GM10248 (cell line): ENCODE results near the gene FCHO1.
"Not testable (repeated sequence)": the region's sequence is repeated elsewhere in the genome, so short reads cannot be mapped to it uniquely, and the experiment has no call there.

ENCODE experiments used
- CTCF ChIA-PET: fragments of 300-600 bp; sonication (Branson Sonifier 250); formaldehyde crosslinking; extraction: SDS; loops from one replicate; lab custom pipeline; 2021; ENCODE audit warnings: antibody characterized with exemption; lab: Yijun Ruan, JAX
- POLR2A ChIA-PET: fragments of 350-650 bp; sonication (Branson Sonifier 250); formaldehyde crosslinking; extraction: SDS; loops from one replicate; lab custom pipeline; 2020; ENCODE audit warnings: antibody characterized with exemption; lab: Yijun Ruan, JAX
- DNase-seq: peaks from one replicate; pipeline ENCODE4 v3.0.0; 2012; ENCODE audit errors: extremely low spot score
- TF ChIP-seq, protein P1 (sequence below): IDR thresholded peaks from 2 replicates; pipeline ENCODE4 v1.5.1; 2012; ENCODE audit warnings: mild to moderate bottlenecking, low read depth; ENCODE audit errors: extremely low read depth, missing control alignments, control extremely low read depth

FCHO1 gene

DNA sequence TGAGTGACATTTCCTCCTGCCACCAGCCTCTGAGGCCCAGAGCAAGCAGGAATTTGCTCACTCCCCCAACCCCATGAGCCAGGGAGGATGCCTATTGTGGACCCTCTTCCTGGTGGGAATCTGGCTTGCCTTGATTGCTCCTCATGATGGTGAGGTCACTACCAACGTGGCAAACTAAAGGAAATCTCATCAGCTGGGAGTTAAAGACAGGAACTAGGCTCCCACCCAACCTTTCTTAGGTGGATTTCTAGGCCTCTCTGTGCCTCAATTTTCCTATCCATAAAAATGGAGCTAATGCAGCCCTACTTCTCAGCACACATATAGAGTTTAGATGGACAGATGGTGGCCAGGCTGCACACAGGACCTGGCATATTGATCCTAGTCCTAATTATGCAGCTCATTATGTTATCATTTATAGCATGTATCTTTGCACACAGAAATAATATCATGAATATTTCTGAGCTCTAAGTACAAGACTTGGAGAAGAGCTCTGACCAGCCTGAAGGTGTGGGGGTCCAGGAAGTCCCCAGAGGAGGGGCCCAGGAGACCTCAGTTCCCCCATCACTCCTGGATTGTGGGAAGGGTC is 45.7 kb downstream of the FCHO1 start:
- TF ChIP-seq, protein P1, sequence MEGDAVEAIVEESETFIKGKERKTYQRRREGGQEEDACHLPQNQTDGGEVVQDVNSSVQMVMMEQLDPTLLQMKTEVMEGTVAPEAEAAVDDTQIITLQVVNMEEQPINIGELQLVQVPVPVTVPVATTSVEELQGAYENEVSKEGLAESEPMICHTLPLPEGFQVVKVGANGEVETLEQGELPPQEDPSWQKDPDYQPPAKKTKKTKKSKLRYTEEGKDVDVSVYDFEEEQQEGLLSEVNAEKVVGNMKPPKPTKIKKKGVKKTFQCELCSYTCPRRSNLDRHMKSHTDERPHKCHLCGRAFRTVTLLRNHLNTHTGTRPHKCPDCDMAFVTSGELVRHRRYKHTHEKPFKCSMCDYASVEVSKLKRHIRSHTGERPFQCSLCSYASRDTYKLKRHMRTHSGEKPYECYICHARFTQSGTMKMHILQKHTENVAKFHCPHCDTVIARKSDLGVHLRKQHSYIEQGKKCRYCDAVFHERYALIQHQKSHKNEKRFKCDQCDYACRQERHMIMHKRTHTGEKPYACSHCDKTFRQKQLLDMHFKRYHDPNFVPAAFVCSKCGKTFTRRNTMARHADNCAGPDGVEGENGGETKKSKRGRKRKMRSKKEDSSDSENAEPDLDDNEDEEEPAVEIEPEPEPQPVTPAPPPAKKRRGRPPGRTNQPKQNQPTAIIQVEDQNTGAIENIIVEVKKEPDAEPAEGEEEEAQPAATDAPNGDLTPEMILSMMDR, result no peak
- DNase-seq, result no peak
- POLR2A ChIA-PET, result interaction anchor here (0.5 to 0.7 kb wide), 3 partner anchors 15 to 1466 kb away, joined by 3 to 8 read pairs (median 5); no protein-coding TSS in a partner anchor
- CTCF ChIA-PET, result interaction anchor here (0.6 to 1.3 kb wide), 4 partner anchors 12 to 301 kb away, joined by 3 to 5 read pairs (median 4); partner anchors contain the start of gene CCDC124

DNA sequence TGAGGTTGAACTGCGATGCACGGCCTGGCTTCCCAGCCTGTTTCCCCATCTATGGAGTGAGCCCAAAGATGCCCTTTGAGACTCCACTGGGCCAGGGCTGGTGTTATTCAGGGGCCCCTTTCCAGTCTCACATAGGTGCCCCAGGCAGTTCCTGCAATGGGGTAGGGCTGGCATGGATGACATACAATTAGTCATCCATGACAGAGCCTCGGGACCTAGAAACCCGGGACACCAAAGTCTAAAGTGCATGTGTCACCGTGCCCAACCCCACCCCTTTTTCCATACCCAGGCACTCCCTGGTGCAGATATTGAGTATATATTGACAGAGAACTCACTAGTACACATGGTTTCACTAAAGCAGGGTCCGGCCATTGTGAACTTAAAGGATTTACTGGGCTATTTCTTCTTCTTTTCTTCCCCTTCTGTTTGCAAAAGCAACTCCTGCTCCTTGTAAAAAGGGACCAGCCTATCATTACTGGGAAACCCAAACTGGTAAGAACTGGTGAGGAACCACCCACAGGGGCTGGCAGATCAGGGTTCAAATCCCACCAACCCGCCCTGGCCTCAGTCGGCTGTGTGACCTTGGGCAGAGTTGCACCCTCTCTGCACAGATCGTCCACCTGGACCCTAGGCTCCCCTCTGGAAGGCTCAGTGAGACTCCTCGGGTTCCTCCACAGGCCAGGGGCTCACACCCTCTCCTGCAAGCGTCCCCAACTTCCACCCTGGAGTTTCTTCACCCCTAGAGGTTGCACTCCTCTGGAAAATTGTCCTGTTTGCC is 46.3 kb downstream of the FCHO1 start:
- TF ChIP-seq, protein P1, result no peak
- DNase-seq, result no peak
- CTCF ChIA-PET, result interaction anchor here (0.6 to 1.3 kb wide), 4 partner anchors 13 to 302 kb away, joined by 3 to 5 read pairs (median 4); partner anchors contain the start of gene CCDC124

DNA sequence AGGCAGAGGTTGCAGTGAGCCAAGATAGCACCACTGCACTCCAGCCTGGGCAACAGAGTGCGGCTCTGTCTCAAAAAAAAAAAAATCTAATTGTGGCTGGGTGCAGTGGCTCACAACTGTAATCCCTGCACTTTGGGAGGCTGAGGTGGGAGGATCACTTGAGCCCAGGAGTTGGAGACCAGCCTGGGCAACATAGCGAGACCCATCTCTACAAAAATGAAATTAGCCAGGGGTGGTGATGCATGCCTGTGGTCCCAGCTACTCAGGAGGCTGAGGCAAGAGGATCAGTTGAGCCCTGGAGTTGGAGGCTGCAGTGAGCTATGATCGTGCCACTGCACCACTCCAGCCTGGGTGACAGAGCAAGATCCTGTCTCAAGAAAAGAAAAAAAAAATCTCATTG is 47.3 kb downstream of the FCHO1 start:
- DNase-seq, POLR2A ChIA-PET: not testable (repeated sequence)
- CTCF ChIA-PET, result interaction anchor here (2.1 kb wide), 1 partner anchor 15 kb away, joined by 7 read pairs; no protein-coding TSS in a partner anchor

More for the DNA sequence above, 46.3 kb downstream of the FCHO1 start:
- POLR2A ChIA-PET, result no interaction called here

DNA sequence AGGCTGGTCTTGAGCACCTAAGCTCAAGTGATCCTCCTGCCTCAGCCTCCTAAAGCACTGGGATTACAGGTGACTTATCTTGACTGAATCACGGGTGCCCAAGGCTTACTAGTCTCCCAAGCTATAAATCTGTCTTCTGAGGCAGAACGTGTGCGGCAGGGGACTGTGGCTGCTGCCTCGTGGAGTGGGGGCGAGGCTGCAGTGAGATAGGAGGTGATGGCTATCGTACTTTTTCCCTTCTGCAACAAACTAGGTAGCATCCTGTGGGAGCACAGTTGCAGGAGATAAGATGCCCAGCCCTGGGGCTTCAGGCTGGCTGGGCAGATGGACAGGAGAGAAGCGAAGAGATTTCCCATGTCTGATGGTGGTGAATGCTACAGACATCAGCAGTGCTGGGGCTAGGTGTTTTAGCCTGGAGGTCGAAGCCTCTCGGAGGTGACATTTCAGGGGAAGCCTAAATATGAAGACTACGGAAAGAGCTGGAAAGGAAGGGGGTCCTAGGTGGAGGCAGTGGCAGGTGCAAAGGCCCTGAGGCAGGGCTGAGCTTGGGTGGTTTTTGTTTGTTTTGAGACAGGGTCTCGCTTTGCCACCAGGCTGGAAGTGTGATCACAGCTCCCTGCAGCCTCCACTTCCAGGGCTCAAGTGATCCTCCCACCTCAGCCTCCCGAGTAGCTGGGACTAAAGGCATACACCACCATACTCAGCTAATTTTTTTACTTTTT is 51.0 kb downstream of the FCHO1 start:
- DNase-seq, result no peak
- ChIA-PET POLR2A (interaction anchor here (0.6 kb wide), 1 partner anchor 57 kb away, joined by 6 read pairs; no protein-coding TSS in a partner anchor), CTCF (interaction anchor here (1.9 kb wide), 1 partner anchor 18 kb away, joined by 8 read pairs; no protein-coding TSS in a partner anchor)
- TF ChIP-seq, protein P1, result no peak

DNA sequence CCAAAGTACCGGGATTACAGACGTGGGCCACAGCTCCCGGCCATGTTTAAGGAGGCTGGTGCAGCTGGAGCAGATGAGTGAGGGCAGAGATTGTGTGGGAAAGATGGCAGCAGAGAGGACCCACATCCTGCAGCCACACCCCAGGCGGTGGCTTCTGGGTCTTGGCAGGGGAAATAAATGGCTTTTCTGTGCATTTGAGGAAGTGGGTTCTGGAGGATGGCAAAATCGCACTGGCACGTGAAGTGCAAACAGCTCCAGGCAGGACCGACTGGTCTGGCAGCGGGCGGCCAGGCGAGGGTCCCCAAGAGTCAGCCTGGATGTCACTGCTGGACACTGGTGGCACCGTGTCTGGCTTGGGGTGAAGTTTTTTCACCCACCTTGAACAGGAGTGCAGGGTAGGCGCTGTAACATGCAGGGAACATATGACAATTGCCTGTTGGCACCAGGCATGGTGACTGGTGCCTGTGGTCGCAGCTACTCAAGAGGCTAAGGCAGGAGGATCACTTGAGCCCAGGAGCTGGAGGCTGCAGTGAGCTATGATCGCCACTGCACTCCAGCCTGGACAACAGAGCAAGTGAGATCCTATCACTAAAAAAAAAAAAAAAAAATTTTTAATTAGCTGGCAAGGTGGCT is 52.1 kb downstream of the FCHO1 start:
- DNase-seq, result no peak

DNA sequence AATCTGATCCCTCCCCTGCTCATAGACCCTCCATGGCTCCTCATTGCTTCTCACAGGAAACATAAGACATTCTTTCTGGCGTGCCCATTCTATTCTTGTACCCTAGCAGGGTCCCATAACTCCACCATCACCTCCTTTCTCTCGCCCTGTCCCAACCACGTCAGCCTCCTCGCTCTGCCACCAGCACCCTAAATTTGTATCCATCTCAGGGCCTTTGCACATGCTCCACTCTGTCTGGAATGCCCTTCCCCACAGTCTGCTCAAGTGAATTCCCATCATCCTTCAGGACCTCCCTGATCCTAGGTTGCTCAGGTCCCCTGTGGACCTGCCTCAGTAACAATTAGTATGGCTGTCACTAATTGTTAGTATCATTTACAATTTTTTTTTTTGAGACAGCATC is 54.1 kb downstream of the FCHO1 start:
- ChIA-PET CTCF (interaction anchor here (2.3 kb wide), 1 partner anchor 39 kb away, joined by 5 read pairs; no protein-coding TSS in a partner anchor), POLR2A (interaction anchor here (0.6 to 0.7 kb wide), 2 partner anchors 54 to 401 kb away, joined by 6 to 10 read pairs; no protein-coding TSS in a partner anchor)

More for the DNA sequence above, 52.1 kb downstream of the FCHO1 start:
- TF ChIP-seq, protein P1, result no peak
- CTCF ChIA-PET, result interaction anchor here (0.6 to 1.9 kb wide), 5 partner anchors 10 to 307 kb away, joined by 3 to 8 read pairs (median 4); no protein-coding TSS in a partner anchor
- POLR2A ChIA-PET, result interaction anchor here (0.6 kb wide), 1 partner anchor 19 kb away, joined by 4 read pairs; no protein-coding TSS in a partner anchor

More for the DNA sequence above, 54.1 kb downstream of the FCHO1 start:
- TF ChIP-seq, protein P1, result no peak
- no peak for DNase-seq
